Ovary (tissue), 9 donors: ENCODE results near the gene IL4I1. TPM values are rescaled to one million over a fixed set of nuclear protein-coding genes. Genes with fewer than 3 reads are reported as not detected.

Experiments used
- DNase-seq, 5 donors: peaks; one replicate each; pipeline ENCODE4 v3.0.0-alpha.2; 2019 to 2020
- H3K27ac ChIP-seq, 2 donors: fragments of 200-600 bp; one replicate each; pipeline versions ENCODE4 v1.5.1 to v1.8.0; 2019 to 2022
- H3K27me3 ChIP-seq: fragments of 200-600 bp; one replicate; pipeline ENCODE4 v1.8.0; 2022
- H3K36me3 ChIP-seq: fragments of 200-600 bp; sonication (generic); one replicate; pipeline ENCODE4 v1.5.1; 2019
- H3K4me1 ChIP-seq: one replicate; pipeline ENCODE4 v1.8.1; 2013; ENCODE audit warnings: mild to moderate bottlenecking, moderate library complexity; ENCODE audit not compliant: insufficient read depth
- H3K4me3 ChIP-seq: fragments of 200-600 bp; sonication (generic); one replicate; pipeline ENCODE4 v1.5.1; 2017
- H3K9me3 ChIP-seq, 2 donors: fragments of 200-600 bp in 1 of 2; sonication (generic) in 1 of 2; one replicate each; pipeline versions ENCODE4 v1.5.1 to v1.8.1; 2013 to 2019; ENCODE audit warnings: mild to moderate bottlenecking in 1 of 2, moderate library complexity in 1 of 2
- CTCF ChIP-seq, 3 donors: fragments of 450-650 bp in 2 of 3; fragments of 200-600 bp in 1 of 3; IDR thresholded peaks; one replicate each; pipeline versions ENCODE4 v1.5.1 to v1.8.0; 2016 to 2022; ENCODE audit warnings: antibody characterized with exemption in 3 of 3, mild to moderate bottlenecking in 1 of 3
- EP300 ChIP-seq: sonication (generic); formaldehyde crosslinking; IDR thresholded peaks from one replicate; pipeline ENCODE4 v1.6.1; 2017; ENCODE audit warnings: antibody characterized with exemption
- POLR2A ChIP-seq: fragments of 450-650 bp; IDR thresholded peaks from one replicate; pipeline ENCODE4 v1.6.1; 2017; ENCODE audit warnings: antibody characterized with exemption, mild to moderate bottlenecking, moderate library complexity
- WGBS, 3 donors: extraction: QIAGEN DNeasy Blood & Tissue Kit in 1 of 3; methylation state at CpG; one replicate each; pipeline versions ENCODE4 v1.1.5 to v1.1.7; 2013 to 2017; 5-methylcytosine and 5-hydroxymethylcytosine counted together
- intact Hi-C, 4 donors: fragments of 100-400 bp; cut with DNase I; formaldehyde crosslinking; loops; one replicate each; pipeline versions ENCODE4 v1.11.0 to v1.15.1; 2022 to 2023
- polyA plus RNA-seq, 2 donors: library from polyadenylated mRNA; stranded (reverse); fragments of 200-250 nt in 1 of 2; fragments of 350-450 nt in 1 of 2; fragmentation: Illumina TruSeq in 1 of 2; extraction: RNeasy Lipid Tissue Mini Kit (QIAGEN cat#74804) in 1 of 2; gene quantifications; one replicate each; pipeline ENCODE4 v1.2.3, GENCODE V29; 2013 to 2014
- total RNA-seq, 7 donors: library from RNA; depleted of rRNA in 2 of 7; stranded (reverse); fragments of >200 nt in 2 of 7; fragmentation: NEBNext Ultra II Directional in 3 of 7; extraction: Animal tissue kit (Norgen Biotek cat#: 25700) in 3 of 7; gene quantifications; one replicate each; pipeline versions ENCODE4 v1.1.0 to v1.2.4, GENCODE V29; 2016 to 2023
- donor health status: DM: no; HTN: no; CAD: no; lungs with moderate emphysema.
- donor health status: DM: no; HTN: no; CAD: no.
- donor health status: Bipolar disorder and iron deficiency.
- donor health status: DM: yes; HTN: yes; CAD: no.
- donor health status: DM: no; HTN: no; CAD: no.
- donor health status: DM: yes; HTN: yes; CAD: no.

The IL4I1 gene
- total and polyA plus RNA-seq, 9 donors = 0.24 to 4.3 (median 1.0) TPM; not detected in 1

- Histone ChIP-seq H3K9me3 (no peaks in the 10 kb centered on the region), H3K27ac (peak overlapping the region in 1 of 2 donors; percentile 99), H3K36me3 (no peaks in the 10 kb centered on the region), H3K4me3 (peak overlapping the region; percentile 84), H3K4me1 (no peaks in the 10 kb centered on the region), H3K27me3 (no peaks in the 10 kb centered on the region)
- WGBS, 3 donors = 76 to 79% (median 77%) methylated on average over 9 of the region's 9 CpGs
- DNase-seq = peak in 4 of 5 donors; percentile 43 to 53 (median 46)
- TF ChIP-seq EP300 (no peak), CTCF (IDR thresholded peaks at IDR 0.05) (no peak), POLR2A (no peak)
- intact Hi-C loops = loop anchor here in 1 of 4 donors (2.0 kb wide), 1 partner anchor 50 kb away; the partner anchor contains the start of genes ATF5 and NUP62
These were observed 18.0 kb downstream of the IL4I1 start for GRCh38 chr19:49878744-49879070.

GRCh38 chr19:49877879-49878743, 18.6 kb downstream of the IL4I1 start:
- peak overlapping the region; percentile 97 to 99 for H3K27ac ChIP-seq
- H3K36me3 ChIP-seq = no peaks in the 10 kb centered on the region
- H3K4me1 ChIP-seq = no peaks in the 10 kb centered on the region
- TF ChIP-seq EP300 (no peak), CTCF (IDR thresholded peaks at IDR 0.05) (no peak), POLR2A (no peak)
- DNase-seq = peak; percentile 98 to 99 (median 99)
- no peaks in the 10 kb centered on the region for H3K27me3 ChIP-seq
- peak overlapping the region; percentile 84 for H3K4me3 ChIP-seq
- WGBS, 3 donors = 4 to 7% (median 6%) methylated on average over 40 to 41 of the region's 41 CpGs
- intact Hi-C loops = loop anchor here in 1 of 4 donors (2.0 kb wide), 1 partner anchor 51 kb away; the partner anchor contains the start of genes ATF5 and NUP62
- H3K9me3 ChIP-seq = no peaks in the 10 kb centered on the region

- Histone ChIP-seq H3K27me3 (no peaks in the 10 kb centered on the region), H3K27ac (peak within 1 kb of the TSS; percentile 97 to 99), H3K9me3 (no peaks in the 10 kb centered on the region), H3K36me3 (no peaks in the 10 kb centered on the region), H3K4me1 (no peaks in the 10 kb centered on the region), H3K4me3 (peak within 1 kb of the TSS; percentile 85)
- peak; percentile 99 to 100 (median 99) for DNase-seq
- 0 to 1% (median 0%) methylated on average over 60 to 61 of the region's 61 CpGs for WGBS, 3 donors
- intact Hi-C loops = no loop called here
- peak; percentile 96 for TF ChIP-seq POLR2A
- TF ChIP-seq CTCF (IDR thresholded peaks at IDR 0.05) = no peak
These were observed 19.4 kb downstream of the IL4I1 start, which contains the start of the genes AKT1S1 and TBC1D17 for GRCh38 chr19:49877020-49877878. TSS of gene AKT1S1 (minus strand) at chr19:49877355. CDS start at chr19:49873295, 4,060 bp downstream. TSS of gene TBC1D17 (plus strand) at chr19:49877702. CDS start at chr19:49877724, 22 bp downstream.

- H3K27ac ChIP-seq = peak overlapping the region; percentile 90 to 99
- WGBS, 3 donors = 0 to 1% (median 0%) methylated on average over 43 to 46 of the region's 46 CpGs
- peak overlapping the region; percentile 85 for H3K4me3 ChIP-seq
- no peaks in the 10 kb centered on the region for H3K4me1 ChIP-seq
- H3K36me3 ChIP-seq = no peaks in the 10 kb centered on the region
- intact Hi-C loops = no loop called here
- no peaks in the 10 kb centered on the region for H3K9me3 ChIP-seq
- TF ChIP-seq EP300 = peak; percentile 18
- no peak for TF ChIP-seq CTCF (IDR thresholded peaks at IDR 0.05)
- peak; percentile 43 for TF ChIP-seq POLR2A
- H3K27me3 ChIP-seq = no peaks in the 10 kb centered on the region
- peak; percentile 98 to 99 (median 98) for DNase-seq
These were observed 20.2 kb downstream of the IL4I1 start for GRCh38 chr19:49876422-49877019.
